HG02678 (cell line): ENCODE results near the gene TIMP1.

Experiments
- ATAC-seq: cut with Tn5 transposase; IDR thresholded peaks from one replicate; pipeline ENCODE4 v1.9.1; 2021; ENCODE audit warnings: mild to moderate bottlenecking, moderate library complexity; ENCODE audit not compliant: unreplicated experiment

The TIMP1 gene

DNA sequence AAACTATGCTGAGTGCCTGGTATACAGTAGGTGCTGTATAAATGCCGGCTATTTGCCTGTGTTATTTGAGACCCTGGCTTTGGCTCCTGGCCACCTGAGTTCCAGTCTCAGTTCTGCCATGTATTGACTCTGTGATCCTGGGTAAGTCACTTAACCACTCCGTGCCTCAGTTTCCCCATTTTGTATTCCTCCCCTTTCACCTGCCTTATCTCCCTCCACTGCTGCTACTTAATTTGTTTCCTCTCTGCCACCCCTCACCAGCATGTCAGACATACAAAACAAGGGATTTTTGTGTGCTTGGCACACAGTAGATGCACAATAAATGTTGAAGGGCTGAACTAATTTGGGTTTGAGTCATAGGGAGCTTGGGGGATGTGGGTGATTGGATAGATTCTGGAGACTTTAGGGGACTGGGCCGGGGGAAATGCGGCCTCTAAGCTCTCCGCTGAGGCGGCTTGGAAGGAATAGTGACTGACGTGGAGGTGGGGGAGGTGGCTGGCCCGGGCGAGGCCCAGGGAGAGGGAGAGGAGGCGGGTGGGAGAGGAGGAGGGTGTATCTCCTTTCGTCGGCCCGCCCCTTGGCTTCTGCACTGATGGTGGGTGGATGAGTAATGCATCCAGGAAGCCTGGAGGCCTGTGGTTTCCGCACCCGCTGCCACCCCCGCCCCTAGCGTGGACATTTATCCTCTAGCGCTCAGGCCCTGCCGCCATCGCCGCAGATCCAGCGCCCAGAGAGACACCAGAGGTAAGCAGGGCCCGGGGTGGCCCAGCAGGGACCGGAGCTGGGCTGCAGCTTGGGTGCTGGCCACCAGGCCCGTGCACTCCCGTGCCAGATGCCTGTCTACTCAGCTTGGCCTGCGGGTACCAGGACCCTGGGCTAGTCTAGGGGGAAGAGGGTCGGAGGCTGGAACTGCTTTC, at the start of gene TIMP1:
TSS of gene TIMP1 (plus strand) at position 706 of the 917 bp plus-strand sequence. CDS start 980 bp downstream, outside the sequence.
- ATAC-seq: peak; percentile 91

DNA sequence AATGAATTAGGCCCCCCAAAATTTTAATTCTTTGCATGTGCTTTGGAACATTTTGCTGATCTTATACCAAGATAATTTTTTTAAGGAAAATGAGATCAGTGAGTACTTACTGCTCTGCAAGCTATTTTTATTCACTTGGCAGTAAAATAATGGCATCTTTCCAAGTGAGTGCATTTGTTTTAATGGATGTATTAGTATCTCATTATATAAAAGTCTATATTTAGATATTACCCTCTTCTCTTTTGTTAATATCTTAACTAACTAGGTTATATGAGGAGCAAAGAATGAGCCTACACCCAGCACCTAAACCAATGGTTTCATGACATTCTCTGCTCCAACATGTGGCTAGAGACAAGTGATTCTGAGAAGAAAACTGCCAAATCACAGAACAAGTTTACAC, 42.4 kb upstream of the TIMP1 start:
- no peak for ATAC-seq

DNA sequence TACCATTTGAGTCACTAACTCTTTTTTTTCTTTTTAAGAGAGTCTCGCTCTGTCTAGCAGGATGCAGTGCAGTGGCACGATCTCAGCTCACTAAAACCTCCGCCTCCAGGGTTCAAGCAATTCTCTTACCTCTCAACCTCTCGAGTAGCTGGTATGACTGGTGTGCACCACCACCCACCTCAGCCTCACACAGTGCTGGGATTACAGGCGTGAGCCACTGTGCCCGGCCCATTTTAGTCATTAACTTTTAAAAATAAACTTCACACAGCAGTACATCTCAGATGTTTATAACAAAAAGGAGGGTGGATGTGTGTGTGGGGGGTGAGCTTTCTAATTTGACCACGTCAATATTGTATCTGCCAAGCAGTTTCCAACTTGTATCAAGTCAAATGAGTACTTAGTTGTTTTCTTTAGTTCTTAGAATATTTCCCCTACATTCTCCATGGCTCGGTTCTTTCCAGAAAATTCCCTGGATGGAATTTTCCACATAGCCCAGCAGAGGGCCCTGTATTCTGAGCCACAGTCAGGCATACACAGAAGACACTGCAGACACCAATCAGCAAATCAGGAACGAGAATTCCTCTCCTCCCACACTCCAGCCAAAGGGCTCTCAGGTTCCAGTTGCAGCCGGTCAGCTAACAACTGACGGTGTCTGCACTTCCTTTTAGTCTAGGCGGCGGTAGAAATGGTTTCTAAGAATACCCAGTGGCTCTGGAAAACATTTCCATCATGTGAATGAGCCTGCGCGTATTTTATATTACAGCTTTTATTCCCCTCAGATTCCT, 41.3 kb upstream of the TIMP1 start:
- no peak for ATAC-seq

DNA sequence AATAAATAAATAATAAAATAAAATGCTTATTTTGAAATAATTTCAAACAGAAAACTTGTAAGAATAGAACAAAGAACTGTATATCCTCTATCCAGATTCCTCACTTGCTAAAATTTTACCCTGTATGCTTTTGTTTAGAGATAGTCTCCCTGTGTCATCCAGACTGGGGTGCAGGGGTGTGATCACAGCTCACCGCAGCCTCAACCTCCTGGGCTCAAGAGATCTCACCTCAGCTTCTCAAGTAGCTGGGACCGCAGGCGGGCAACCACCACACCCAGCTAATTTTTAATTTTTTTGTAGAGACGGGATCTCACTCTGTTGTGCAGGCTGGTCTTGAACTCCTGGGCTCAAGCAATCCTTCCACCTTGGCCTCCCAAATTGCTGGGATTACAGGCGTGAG, 38.7 kb upstream of the TIMP1 start:
- no peak for ATAC-seq

DNA sequence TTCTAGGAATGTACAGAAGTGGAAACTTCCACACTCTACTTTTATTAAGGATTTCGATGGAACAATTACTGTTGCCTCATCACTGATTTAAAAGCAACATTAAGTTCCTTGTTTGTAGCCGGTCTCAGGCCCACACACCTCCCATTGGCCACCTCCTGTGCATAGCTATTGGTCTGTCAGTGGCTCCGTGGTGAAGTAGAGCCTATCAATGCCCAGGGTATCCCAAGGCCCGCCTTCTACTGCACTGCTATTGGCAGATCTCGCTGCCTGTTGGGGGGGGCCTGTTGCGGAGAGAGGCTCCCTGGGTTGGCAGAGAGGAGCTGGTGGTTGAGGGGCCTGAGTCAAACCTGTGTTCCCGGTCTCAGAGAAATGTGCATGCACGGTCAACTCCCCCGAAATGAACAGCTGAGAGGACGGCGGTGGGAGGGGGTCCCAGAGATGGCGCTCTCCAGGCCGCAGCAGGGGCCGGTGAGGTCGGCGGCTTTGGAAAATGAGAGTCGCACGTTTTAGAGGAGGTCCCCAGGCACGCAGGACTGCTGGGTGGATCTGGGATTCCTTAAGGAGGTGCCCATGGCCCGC, 26.1 kb upstream of the TIMP1 start:
- ATAC-seq: peak; percentile 83

DNA sequence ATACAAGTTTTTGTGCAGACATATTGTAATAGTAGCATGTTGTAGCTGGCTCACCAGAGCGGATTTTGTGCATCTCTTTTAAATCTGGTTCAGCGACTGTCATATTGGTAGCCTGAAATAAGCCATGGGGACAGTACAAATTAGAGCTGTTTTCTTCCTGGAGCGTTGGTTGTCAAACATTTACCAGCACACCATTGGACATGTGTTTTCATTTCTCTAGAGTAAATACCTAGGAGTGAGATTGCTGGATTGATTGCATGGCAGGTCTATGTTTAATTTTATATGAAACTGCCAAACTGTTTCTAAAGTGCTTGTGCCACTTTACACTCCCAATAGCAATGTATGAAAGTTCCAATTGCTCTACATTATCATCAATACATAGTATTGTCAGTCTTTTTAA, 23.8 kb upstream of the TIMP1 start:
- no peak for ATAC-seq

DNA sequence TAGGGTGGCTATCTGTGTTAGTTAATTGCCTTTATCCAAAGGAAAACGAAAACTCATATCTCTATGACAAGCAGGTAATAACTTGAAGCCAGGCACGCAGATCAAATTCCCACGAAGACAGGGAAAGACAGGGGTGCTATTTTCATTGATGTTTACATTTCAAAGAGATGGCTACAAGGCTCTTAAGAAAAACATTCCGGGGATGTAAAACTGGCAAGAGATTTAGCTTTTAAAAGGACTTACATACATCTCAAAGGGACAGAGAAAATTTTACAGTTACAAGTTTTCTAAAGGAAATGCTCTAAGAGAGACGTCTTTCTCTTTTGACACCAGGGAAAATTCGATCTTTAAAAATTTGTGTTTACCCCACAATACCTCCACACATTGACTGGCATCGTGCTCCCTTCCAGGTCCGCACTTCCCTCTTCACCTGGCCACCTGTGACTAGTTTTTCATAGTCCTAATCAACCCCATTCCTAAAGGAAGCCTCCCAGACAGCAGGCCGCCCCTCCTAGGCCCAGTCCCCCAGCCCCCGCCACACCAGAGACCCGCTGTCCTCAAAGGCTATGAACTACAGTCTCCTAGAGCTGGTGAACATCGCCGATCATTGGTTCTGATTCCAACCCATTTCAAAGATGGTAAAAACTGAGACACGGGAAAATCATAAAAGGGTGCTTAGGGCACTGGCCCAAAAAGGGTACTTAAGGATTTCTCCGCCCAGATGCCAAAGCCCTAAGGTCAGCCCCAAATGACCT, 21.9 kb upstream of the TIMP1 start:
- ATAC-seq: no peak

DNA sequence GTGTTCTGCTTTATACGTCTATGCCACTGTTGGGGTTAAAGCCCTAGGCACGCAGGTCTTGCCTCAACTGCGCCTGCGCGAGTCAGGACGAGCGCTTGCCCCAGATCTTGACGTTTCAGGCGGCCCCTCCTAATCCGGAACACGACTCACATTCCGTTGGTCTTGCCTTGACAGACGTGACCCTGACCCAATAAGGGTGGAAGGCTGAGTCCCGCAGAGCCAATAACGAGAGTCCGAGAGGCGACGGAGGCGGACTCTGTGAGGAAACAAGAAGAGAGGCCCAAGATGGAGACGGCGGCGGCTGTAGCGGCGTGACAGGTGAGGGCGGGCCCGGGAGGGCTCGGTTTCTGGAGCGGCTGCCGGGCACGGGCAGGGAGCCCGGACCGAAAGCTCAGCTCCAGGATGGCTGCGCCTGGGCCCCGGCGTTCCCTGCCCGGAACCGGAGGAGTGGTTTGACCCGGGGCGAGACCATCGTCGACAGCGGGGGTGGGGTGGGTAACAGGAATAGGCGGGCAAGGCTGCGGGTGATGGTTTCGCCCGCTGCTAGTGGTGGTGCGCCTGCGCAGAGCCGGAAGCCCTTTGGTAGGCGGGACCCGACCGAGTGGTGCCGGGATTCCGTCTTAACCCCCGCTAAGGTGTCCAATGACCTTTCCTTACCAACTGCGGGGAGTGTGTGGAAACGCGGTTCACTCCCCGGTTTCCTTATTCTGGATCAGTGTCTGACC, 21.1 kb upstream of the TIMP1 start, which contains the start of gene ARAF:
TSS of gene ARAF (plus strand) at position 272 of the 725 bp plus-strand sequence. CDS start 1,763 bp downstream, outside the sequence.
- ATAC-seq: peak; percentile 90

DNA sequence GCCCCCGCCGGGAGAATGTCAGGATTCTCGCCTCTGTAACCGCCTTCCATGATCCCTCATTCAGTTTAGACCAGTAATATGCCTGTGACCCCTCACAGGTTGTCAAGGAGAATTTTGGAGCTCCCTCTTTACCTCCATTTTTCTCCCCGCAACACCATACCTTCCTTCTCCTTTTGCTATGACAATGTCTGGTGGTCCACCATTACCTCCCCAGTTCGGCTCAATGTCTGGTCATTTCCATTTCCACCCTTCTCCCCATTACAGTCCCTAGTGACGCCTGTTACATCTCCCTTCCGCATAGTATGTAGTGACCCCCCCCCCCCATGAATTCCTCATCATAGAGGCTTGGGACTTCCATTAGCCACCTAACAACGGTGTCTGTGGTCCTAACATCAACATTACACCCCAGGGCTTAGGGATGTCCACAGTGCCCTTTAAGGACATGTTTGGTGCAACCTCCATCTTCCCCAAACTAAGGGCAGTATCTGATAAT, 20.5 kb upstream of the TIMP1 start:
- ATAC-seq: no peak

DNA sequence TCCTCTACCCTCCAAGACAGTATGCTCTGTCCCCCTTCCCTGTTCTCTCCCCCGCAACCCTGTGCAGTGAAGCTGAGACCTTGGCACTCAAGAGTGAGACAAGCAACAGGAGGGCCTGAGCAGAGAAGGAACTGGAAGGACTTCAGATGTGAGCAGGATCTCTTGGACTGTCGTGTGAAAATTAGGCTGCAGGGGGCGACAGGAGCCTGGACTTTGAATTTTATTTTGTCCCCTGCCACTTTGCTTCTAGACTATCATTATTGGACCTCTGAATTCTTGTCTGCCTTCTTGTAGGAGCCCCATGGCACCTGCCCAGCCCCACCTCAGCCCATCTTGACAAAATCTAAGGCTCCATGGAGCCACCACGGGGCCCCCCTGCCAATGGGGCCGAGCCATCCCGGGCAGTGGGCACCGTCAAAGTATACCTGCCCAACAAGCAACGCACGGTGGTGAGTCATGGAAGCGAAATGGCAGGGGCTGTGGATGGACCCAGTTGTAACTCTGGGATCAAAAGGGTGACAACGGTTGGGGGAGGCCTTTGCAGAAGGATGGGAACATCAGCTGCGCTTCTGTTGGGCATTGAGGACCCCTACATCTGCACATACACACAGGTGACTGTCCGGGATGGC, 19.5 kb upstream of the TIMP1 start:
- ATAC-seq: no peak

DNA sequence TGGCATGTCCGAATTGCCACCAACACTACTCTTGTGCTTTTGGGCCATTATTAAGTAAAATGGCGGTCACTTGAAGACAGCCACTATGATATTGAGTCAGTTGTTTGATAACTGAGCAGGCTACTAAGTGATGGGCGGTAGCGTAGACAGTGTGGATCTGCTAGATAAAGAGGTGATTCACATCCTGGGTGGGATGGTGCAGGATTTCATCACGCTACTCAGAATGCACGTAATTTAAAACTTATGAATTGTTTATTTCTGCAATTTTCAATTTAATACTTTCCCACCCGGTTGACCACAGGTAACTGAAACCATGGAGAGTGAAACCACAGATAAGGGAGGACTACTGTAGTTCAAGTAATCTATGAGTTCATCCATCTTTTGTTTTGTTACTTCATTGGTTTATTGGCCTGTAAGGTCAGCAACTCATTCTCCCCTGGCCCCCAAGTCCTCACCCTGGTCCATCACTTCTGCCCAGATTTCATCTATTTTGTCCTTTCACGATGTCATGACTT, 18.4 kb upstream of the TIMP1 start:
- ATAC-seq: no peak

DNA sequence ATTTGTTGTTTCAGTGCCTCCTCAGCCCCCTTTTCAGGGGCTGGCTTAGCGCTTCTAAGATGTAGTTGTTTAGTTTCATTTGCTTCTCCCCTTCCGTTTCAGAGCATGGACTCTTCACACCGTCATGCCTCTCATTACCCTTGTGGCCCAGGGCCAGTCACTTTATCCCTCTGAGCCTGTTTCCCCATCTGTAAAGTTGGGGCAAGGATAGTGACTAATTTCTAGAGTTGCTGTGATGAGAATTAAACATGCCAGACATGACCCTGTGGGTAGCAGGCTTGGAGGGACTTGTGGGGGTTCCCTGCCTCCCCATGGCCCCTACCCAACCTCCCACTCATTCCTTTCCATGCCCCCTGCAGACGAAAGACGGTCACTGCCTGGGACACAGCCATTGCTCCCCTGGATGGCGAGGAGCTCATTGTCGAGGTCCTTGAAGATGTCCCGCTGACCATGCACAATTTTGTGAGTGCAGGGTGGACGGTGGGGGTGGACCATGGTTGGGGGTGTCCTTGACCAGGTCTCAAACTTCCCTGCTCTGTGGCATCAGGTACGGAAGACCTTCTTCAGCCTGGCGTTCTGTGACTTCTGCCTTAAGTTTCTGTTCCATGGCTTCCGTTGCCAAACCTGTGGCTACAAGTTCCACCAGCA, 17.7 kb upstream of the TIMP1 start:
- ATAC-seq: no peak

DNA sequence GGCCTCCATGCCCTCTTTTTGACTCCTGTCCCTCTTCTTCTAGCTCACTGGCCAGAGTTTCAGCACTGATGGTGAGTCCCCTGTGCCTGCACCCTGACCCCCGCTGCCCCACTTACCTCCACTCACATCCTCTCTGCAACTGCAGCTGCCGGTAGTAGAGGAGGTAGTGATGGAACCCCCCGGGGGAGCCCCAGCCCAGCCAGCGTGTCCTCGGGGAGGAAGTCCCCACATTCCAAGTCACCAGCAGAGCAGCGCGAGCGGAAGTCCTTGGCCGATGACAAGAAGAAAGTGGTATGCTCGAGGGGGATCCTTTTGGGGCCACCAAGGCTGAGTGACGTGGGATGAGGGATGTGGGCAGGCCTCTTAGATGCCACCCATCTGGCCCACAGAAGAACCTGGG, 15.4 kb upstream of the TIMP1 start:
- ATAC-seq: no peak

DNA sequence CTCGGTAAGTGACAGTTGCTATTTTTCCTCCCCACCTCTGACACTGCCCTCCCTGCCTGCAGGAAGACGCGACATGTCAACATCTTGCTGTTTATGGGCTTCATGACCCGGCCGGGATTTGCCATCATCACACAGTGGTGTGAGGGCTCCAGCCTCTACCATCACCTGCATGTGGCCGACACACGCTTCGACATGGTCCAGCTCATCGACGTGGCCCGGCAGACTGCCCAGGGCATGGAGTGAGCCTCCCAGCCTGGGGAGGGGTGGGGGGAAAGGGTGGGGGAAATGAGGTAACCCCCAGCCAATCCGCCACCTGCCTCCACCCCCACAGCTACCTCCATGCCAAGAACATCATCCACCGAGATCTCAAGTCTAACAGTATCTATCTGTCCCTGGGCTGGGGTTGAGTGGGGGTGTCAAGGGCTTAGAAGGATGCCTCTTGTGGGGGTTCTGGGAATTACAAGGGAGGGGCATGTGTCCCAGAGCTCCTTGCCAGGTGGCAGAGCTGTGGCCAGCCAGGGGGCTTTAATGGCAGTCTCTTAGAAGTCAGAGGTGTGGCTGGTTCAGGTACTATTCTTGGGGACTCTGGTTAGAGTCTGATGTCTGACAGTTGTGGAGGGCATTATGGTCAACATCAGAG, 13.5 kb upstream of the TIMP1 start:
- no peak for ATAC-seq

DNA sequence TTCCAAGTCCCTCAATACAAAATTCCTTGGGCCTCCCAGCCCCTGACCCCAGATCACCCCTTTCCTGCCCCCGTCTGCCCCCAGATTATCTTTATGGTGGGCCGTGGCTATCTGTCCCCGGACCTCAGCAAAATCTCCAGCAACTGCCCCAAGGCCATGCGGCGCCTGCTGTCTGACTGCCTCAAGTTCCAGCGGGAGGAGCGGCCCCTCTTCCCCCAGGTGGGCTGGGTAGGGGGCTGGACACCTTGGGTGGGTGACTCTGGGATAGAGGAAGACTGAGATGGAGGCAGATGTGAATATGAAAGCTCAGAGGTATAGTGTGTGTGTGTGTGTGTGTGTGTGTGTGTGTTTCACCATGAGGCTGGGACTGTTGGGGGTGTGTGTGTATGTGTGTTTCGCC, 11.4 kb upstream of the TIMP1 start:
- no peak for ATAC-seq

DNA sequence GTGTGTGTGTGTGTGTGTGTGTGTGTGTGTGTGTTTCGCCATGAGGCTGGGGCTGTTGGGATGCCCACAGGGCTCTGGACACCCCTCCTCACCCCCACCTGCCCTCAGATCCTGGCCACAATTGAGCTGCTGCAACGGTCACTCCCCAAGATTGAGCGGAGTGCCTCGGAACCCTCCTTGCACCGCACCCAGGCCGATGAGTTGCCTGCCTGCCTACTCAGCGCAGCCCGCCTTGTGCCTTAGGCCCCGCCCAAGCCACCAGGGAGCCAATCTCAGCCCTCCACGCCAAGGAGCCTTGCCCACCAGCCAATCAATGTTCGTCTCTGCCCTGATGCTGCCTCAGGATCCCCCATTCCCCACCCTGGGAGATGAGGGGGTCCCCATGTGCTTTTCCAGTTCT, 11.0 kb upstream of the TIMP1 start:
- no peak for ATAC-seq

DNA sequence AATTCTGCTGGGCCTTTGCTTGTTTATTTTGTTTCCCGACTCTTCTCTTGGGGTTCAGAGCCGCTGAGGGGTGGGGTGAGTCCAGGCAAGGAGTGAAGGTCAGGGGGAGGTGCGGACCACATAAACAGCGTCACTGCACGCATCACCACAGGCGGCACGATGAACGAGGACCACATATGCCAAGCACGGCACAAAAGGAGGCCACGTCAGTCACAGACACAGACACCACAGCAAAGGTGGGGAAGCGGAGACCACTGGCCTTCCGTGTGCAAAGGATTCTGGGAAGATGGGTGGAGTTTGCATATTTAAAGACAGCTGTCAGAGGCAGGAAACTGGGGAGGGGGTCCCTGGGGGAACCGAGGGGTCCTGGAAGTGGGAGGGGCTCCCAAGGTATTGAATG, 10.3 kb upstream of the TIMP1 start:
- no peak for ATAC-seq

DNA sequence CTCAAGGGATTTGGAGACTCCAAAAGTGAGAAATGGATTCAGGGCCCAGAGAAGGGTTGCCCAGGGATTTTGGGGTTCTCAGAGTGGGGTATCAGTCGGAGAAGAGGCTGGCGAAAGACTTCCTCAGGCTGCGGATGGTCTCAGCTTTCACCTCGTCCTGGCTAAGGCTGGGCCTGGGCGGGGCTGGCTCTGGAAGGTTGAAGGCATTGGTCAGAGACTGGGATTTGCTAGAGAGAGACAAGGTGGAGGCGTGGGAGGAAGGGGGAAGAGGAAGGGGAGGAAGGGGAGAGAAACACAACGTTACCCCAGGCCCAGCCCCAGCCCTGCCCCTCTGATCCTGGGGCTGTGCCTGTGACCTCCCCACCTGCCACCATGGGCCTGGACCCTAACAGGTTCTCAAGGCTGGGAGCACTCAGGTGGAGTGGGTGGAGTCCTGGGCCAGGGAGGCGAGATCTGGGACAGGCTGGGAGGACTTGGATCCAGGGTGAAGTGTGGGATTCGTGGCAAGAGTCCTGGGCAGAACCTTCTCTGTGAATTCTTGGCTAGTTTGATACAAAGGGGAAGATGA, 9.4 kb upstream of the TIMP1 start:
- ATAC-seq: no peak
